Measurements from ENCODE around the gene TRAPPC10. TPM values are rescaled to one million over a fixed set of nuclear protein-coding genes. Genes with fewer than 3 reads are reported as not detected.

The TRAPPC10 gene
- total and polyA plus RNA-seq, 10 of the 15 experiments (the other 5 are each of a cell fraction or from before 2014, with no cell fraction given) = 1.1 to 39.6 (median 28.2) TPM

DNA sequence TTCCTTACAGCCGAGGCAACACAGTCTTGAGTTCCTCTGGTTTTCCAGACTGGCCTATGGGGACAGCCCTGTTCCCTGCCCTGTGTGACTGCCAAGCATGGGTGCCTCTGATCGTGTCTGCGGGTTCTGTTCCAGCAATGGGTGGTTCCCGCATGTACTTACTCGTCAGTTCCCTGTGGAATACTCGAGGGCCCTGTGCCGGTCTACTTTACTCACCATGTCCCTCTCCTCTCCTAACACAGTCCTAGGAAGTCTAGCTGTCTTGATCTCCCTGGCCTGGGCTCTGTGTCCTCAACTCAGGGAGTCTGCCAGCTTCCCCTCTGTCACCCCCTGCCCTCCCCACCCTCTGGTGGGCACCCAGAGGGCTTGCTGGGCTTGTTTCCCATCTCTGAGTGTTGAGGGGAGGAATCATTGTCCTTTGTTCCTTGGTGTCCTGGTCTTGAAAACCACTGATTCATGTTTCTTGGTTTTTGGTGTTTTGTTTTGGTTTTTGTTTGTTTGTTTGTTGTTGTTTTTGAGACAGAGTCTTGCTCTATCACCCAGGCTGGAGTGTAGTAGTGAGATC lies 36.0 kb downstream of the TRAPPC10 start:
- H3K4me1 ChIP-seq (ENCODE audit: control insufficient read depth, insufficient read depth, low read length) = no peaks in the 10 kb centered on the region
- H3K79me2 ChIP-seq (ENCODE audit: control insufficient read depth, insufficient read depth, low read length) = peaks cover 12% of the 10 kb centered on the region
- ChIA-PET SMC1A (ENCODE audit: uncharacterized antibody, unreplicated experiment) (no interaction called here), RAD21 (ENCODE audit: unreplicated experiment) (no interaction called here), CTCF (no interaction called here), POLR2A (no interaction called here)
- no peak for ATAC-seq
- H4K20me1 ChIP-seq (ENCODE audit: control insufficient read depth, insufficient read depth) = peaks cover 4% of the 10 kb centered on the region; the same call in 1 of the 2 replicates
- H3K4me3 ChIP-seq = no peak overlapping the region
- intact Hi-C loops (cut with micrococcal nuclease; ENCODE audit: unreplicated experiment) = no loop called here
- H2AFZ ChIP-seq (ENCODE audit: control insufficient read depth, low read depth, low read length) = no peak overlapping the region
- TF ChIP-seq CREB1 (IDR thresholded peaks at IDR 0.05; ENCODE audit: low read depth) (no peak), HDGF (IDR thresholded peaks at IDR 0.05) (no peak), POU2F2 (IDR thresholded peaks at IDR 0.05; ENCODE audit: borderline replicate concordance, low read depth, low read length) (no peak), ZSCAN29 (IDR thresholded peaks at IDR 0.05) (no peak), MEF2B (IDR thresholded peaks at IDR 0.05; ENCODE audit: partially characterized antibody, poor library complexity, severe bottlenecking) (no peak), BMI1 (IDR thresholded peaks at IDR 0.05; ENCODE audit: borderline replicate concordance) (no peak), NFYA (IDR thresholded peaks at IDR 0.05; ENCODE audit: borderline replicate concordance, low read depth, low read length) (no peak), TCF7 (IDR thresholded peaks at IDR 0.05; ENCODE audit: borderline replicate concordance) (no peak), JUNB (IDR thresholded peaks at IDR 0.05) (no peak), RB1 (IDR thresholded peaks at IDR 0.05; ENCODE audit: borderline replicate concordance) (no peak), EED (IDR thresholded peaks at IDR 0.05; ENCODE audit: low read depth) (no peak), SIX5 (IDR thresholded peaks at IDR 0.05; ENCODE audit: low read depth, low read length, severe bottlenecking) (no peak), NFXL1 (IDR thresholded peaks at IDR 0.05; ENCODE audit: borderline replicate concordance) (no peak), ZNF24 (IDR thresholded peaks at IDR 0.05) (no peak), SREBF1 (IDR thresholded peaks at IDR 0.05; ENCODE audit: low read length) (no peak), SMAD1 (IDR thresholded peaks at IDR 0.05; ENCODE audit: low read depth, partially characterized antibody) (no peak), ZBED1 (IDR thresholded peaks at IDR 0.05; ENCODE audit: borderline replicate concordance) (no peak)
- TF ChIP-seq, protein P1, sequence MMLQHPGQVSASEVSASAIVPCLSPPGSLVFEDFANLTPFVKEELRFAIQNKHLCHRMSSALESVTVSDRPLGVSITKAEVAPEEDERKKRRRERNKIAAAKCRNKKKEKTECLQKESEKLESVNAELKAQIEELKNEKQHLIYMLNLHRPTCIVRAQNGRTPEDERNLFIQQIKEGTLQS (IDR thresholded peaks at IDR 0.05; ENCODE audit: borderline replicate concordance, extremely low read depth, low read depth, low read length) = no peak
- FAIRE-seq = no peak
- no peak overlapping the region for H3K4me2 ChIP-seq (ENCODE audit: control insufficient read depth, insufficient read depth)
- no peak for DNase-seq (ENCODE audit: low read depth, low spot score)
- no peak overlapping the region for H3K27ac ChIP-seq (ENCODE audit: control insufficient read depth, insufficient read depth)
- H3K27me3 ChIP-seq (replicated peaks in 1 of 2; ENCODE audit: control insufficient read depth in 2 of 2, insufficient read depth in 2 of 2, low read length in 1 of 2) = no peaks in the 10 kb centered on the region
- H3K9ac ChIP-seq (ENCODE audit: control insufficient read depth, insufficient read depth, low read length) = no peak overlapping the region
- in situ Hi-C loops (cut with MboI) = no loop called here
- H3K36me3 ChIP-seq (ENCODE audit: control insufficient read depth in 2 of 2, insufficient read depth in 2 of 2, low read length in 1 of 2) = peaks cover 18 to 21% of the 10 kb centered on the region in 2 experiments
- 90% methylated on average over 7 of the region's 7 CpGs for WGBS (ENCODE audit: insufficient coverage, insufficient replicate concordance, low lambda C conversion rate, missing lambda C conversion rate)
- BruUV-seq (replicated peaks) = no TSS peak
- no peaks in the 10 kb centered on the region for H3K9me3 ChIP-seq (replicated peaks; ENCODE audit: control insufficient read depth, insufficient read depth, low read length)

Measured in GM12878 (cell line).